Prostate gland (tissue), 2 donors: ENCODE measurements around the gene UQCRC1. TPM values are rescaled to one million over a fixed set of nuclear protein-coding genes. Genes with fewer than 3 reads are reported as not detected.
A peak's percentile ranks its signal among the peaks of the same experiment; 100 is the strongest.

Experiments
- DNase-seq: peaks from one replicate; pipeline ENCODE4 v3.0.0-alpha.2; 2019; ENCODE audit warnings: low spot score
- H3K27ac ChIP-seq, 2 donors: fragments of 200-600 bp; sonication (generic); 2 replicates each; pipeline ENCODE4 v1.5.1; 2017 to 2019
- H3K27me3 ChIP-seq: fragments of 200-600 bp; sonication (generic); replicated peaks from 2 replicates; pipeline ENCODE4 v1.5.1; 2019; ENCODE audit not compliant: insufficient read depth
- H3K36me3 ChIP-seq, 2 donors: fragments of 200-600 bp; sonication (generic); 1 replicate in 1 of 2; 2 replicates in 1 of 2; pipeline versions ENCODE4 v1.5.1 to v1.8.1; 2017 to 2019
- H3K4me1 ChIP-seq: fragments of 200-600 bp; sonication (generic); replicated peaks from 2 replicates; pipeline ENCODE4 v1.5.1; 2019
- H3K4me3 ChIP-seq, 2 donors: fragments of 200-600 bp; sonication (generic); 2 replicates each; pipeline ENCODE4 v1.5.1; 2017 to 2019
- H3K9me3 ChIP-seq: fragments of 200-600 bp; sonication (generic); 2 replicates; pipeline ENCODE4 v1.5.1; 2017
- CTCF ChIP-seq, 4 experiments: fragments of 200-600 bp in 2 of 4; fragments of 450-650 bp in 2 of 4; sonication (generic) in 2 of 4; IDR thresholded peaks; 1 replicate in 3 of 4; 2 replicates in 1 of 4; pipeline ENCODE4 v1.5.1; 2016 to 2019; ENCODE audit warnings: antibody characterized with exemption in 4 of 4, mild to moderate bottlenecking in 2 of 4, moderate library complexity in 2 of 4
- POLR2A ChIP-seq: fragments of 450-650 bp; IDR thresholded peaks from one replicate; pipeline ENCODE4 v1.6.1; 2016; ENCODE audit warnings: antibody characterized with exemption, mild to moderate bottlenecking
- POLR2AphosphoS5 ChIP-seq: sonication (generic); formaldehyde crosslinking; IDR thresholded peaks from one replicate; pipeline ENCODE4 v1.6.1; 2017; ENCODE audit warnings: antibody characterized with exemption
- WGBS: methylation state at CpG from one replicate; pipeline ENCODE4 v1.1.5; 2018; 5-methylcytosine and 5-hydroxymethylcytosine counted together
- intact Hi-C: fragments of 100-400 bp; cut with DNase I; formaldehyde crosslinking; loops from one replicate; pipeline ENCODE4 v1.14.2; 2022
- total RNA-seq, 2 donors: library from RNA; depleted of rRNA; stranded (reverse); fragments of >200 nt; gene quantifications; one replicate each; pipeline ENCODE4 v1.1.0, GENCODE V29; 2016

Gene UQCRC1
- total RNA-seq, 2 donors from 2014 or later: 239 to 251 TPM

- intact Hi-C loops: no loop called here
- Histone ChIP-seq H3K27ac (peak overlapping the region; percentile 35 to 51), H3K36me3 (no peaks in the 10 kb centered on the region), H3K4me1 (no peaks in the 10 kb centered on the region), H3K9me3 (no peaks in the 10 kb centered on the region), H3K4me3 (no peak overlapping the region), H3K27me3 (no peaks in the 10 kb centered on the region)
- WGBS: 32% methylated on average over 5 of the region's 5 CpGs
- no peak for DNase-seq
- TF ChIP-seq POLR2A: no peak
- no peak for TF ChIP-seq POLR2AphosphoS5
- no peak for TF ChIP-seq CTCF (IDR thresholded peaks at IDR 0.05)
These were observed 48.8 kb downstream of the UQCRC1 start for GRCh38 chr3:48560648-48561018.

- Histone ChIP-seq H3K9me3 (no peaks in the 10 kb centered on the region), H3K4me1 (peaks cover 5% of the 10 kb centered on the region), H3K27ac (peak overlapping the region in 1 of 2 donors; percentile 5), H3K36me3 (no peaks in the 10 kb centered on the region), H3K4me3 (no peak overlapping the region), H3K27me3 (no peaks in the 10 kb centered on the region)
- intact Hi-C loops: loop anchor here (2.0 to 10.0 kb wide), 5 partner anchors 39 to 284 kb away; partner anchors contain the start of genes COL7A1, NCKIPSD and UQCRC1
- 78% methylated on average over 6 of the region's 6 CpGs for WGBS
- TF ChIP-seq POLR2A: no peak
- no peak for TF ChIP-seq POLR2AphosphoS5
- TF ChIP-seq CTCF (IDR thresholded peaks at IDR 0.05): no peak
- no peak for DNase-seq
These were observed 50.8 kb downstream of the UQCRC1 start for GRCh38 chr3:48558493-48559134.

- Histone ChIP-seq H3K27me3 (no peaks in the 10 kb centered on the region), H3K9me3 (no peaks in the 10 kb centered on the region), H3K4me3 (peak within 1 kb of the TSS; percentile 42 to 54), H3K27ac (peak within 1 kb of the TSS; percentile 68 to 74), H3K36me3 (no peaks in the 10 kb centered on the region), H3K4me1 (peaks cover 5% of the 10 kb centered on the region)
- under 1% methylated on average over 53 of the region's 53 CpGs for WGBS
- intact Hi-C loops: loop anchor here (5.0 to 10.0 kb wide), 4 partner anchors 40 to 282 kb away; partner anchors contain the start of genes COL7A1 and NCKIPSD
- TF ChIP-seq CTCF (IDR thresholded peaks at IDR 0.05): peak in 2 of 4 experiments; percentile 45 to 47
- TF ChIP-seq POLR2A: peak; percentile 9
- peak; percentile 98 for TF ChIP-seq POLR2AphosphoS5
- DNase-seq: peak; percentile 99
These were observed 52.4 kb downstream of the UQCRC1 start, which contains the start of gene PFKFB4 for GRCh38 chr3:48556796-48557626. Gene PFKFB4 (minus strand): TSS chr3:48556803. CDS start chr3:48556777, 26 bp downstream.

GRCh38 chr3:48555949-48556795 lies 53.3 kb downstream of the UQCRC1 start:
- WGBS: 13% methylated on average over 29 of the region's 29 CpGs
- intact Hi-C loops: loop anchor here (5.0 to 10.0 kb wide), 4 partner anchors 41 to 281 kb away; partner anchors contain the start of genes COL7A1 and NCKIPSD
- Histone ChIP-seq H3K27ac (peak overlapping the region; percentile 68 to 74), H3K27me3 (no peaks in the 10 kb centered on the region), H3K4me1 (peaks cover 5% of the 10 kb centered on the region), H3K36me3 (no peaks in the 10 kb centered on the region), H3K9me3 (no peaks in the 10 kb centered on the region), H3K4me3 (peak overlapping the region; percentile 42 to 54)
- no peak for TF ChIP-seq POLR2AphosphoS5
- peak; percentile 48 for TF ChIP-seq POLR2A
- DNase-seq: peak; percentile 28
